Vagina (tissue), 2 donors: ENCODE data around the gene NCOA7.

Source experiments
- CTCF ChIP-seq, 3 experiments: fragments of 450-650 bp in 2 of 3; fragments of 200-600 bp in 1 of 3; sonication (generic) in 1 of 3; IDR thresholded peaks; one replicate each; pipeline ENCODE4 v1.5.1; 2017 to 2019; ENCODE audit warnings: antibody characterized with exemption in 3 of 3, mild to moderate bottlenecking in 2 of 3, moderate library complexity in 2 of 3
- POLR2AphosphoS5 ChIP-seq, 2 donors: sonication (generic); formaldehyde crosslinking; IDR thresholded peaks; one replicate each; pipeline ENCODE4 v1.9.0; 2017; ENCODE audit warnings: antibody characterized with exemption in 2 of 2, mild to moderate bottlenecking in 2 of 2, low read depth in 1 of 2; ENCODE audit not compliant: insufficient read depth in 1 of 2

GRCh38 chr6:125765944-125766343, 24.8 kb upstream of the NCOA7 start:
- TF ChIP-seq CTCF (IDR thresholded peaks at IDR 0.05) = no peak
- TF ChIP-seq POLR2AphosphoS5 (IDR thresholded peaks at IDR 0.05; ENCODE audit: insufficient read depth in 1 of 2, low read depth in 1 of 2) = no peak
